Mucosa of rectum (tissue), 2 donors: ENCODE measurements around the gene PRKAR1B.
"Not testable (repeated sequence)": the region's sequence is repeated elsewhere in the genome, so short reads cannot be mapped to it uniquely, and the experiment has no call there.

Experiments
- H3K27ac ChIP-seq, 2 donors: one replicate each; pipeline ENCODE4 v1.7.0; 2013; ENCODE audit warnings: inconsistent platforms in 2 of 2, low read depth in 2 of 2, low read length in 2 of 2
- H3K27me3 ChIP-seq, 2 donors: one replicate each; pipeline ENCODE4 v1.7.0; 2013; ENCODE audit warnings: low read length in 2 of 2; ENCODE audit not compliant: control insufficient read depth in 2 of 2, insufficient read depth in 2 of 2
- H3K36me3 ChIP-seq, 2 donors: one replicate each; pipeline ENCODE4 v1.7.0; 2013; ENCODE audit warnings: low read length in 2 of 2; ENCODE audit not compliant: control insufficient read depth in 2 of 2, insufficient read depth in 2 of 2
- H3K4me1 ChIP-seq, 2 donors: one replicate each; pipeline ENCODE4 v1.7.0; 2013; ENCODE audit warnings: low read length in 2 of 2, mild to moderate bottlenecking in 1 of 2; ENCODE audit not compliant: control insufficient read depth in 2 of 2, insufficient read depth in 2 of 2
- H3K4me3 ChIP-seq, 2 donors: one replicate each; pipeline ENCODE4 v1.7.0; 2013; ENCODE audit warnings: low read length in 2 of 2
- H3K9ac ChIP-seq, 2 donors: one replicate each; pipeline ENCODE4 v1.7.0; 2013; ENCODE audit warnings: low read length in 2 of 2, low read depth in 1 of 2, mild to moderate bottlenecking in 1 of 2
- H3K9me3 ChIP-seq, 2 donors: one replicate each; pipeline ENCODE4 v1.7.0; 2013; ENCODE audit warnings: low read length in 2 of 2; ENCODE audit not compliant: control insufficient read depth in 2 of 2
- donor health status: healthy.
- donor health status: Normal muscosa, but diverticular disease.

PRKAR1B gene

GRCh38 chr7:750111-750905, 23.2 kb upstream of the PRKAR1B start:
- Histone ChIP-seq H3K27me3 (no peaks in the 10 kb centered on the region), H3K4me1 (no peaks in the 10 kb centered on the region), H3K4me3 (no peak overlapping the region), H3K36me3 (peaks cover 32 to 39% of the 10 kb centered on the region in 2 donors), H3K9ac (no peak overlapping the region), H3K27ac (no peak overlapping the region), H3K9me3 (no peaks in the 10 kb centered on the region)

DNA sequence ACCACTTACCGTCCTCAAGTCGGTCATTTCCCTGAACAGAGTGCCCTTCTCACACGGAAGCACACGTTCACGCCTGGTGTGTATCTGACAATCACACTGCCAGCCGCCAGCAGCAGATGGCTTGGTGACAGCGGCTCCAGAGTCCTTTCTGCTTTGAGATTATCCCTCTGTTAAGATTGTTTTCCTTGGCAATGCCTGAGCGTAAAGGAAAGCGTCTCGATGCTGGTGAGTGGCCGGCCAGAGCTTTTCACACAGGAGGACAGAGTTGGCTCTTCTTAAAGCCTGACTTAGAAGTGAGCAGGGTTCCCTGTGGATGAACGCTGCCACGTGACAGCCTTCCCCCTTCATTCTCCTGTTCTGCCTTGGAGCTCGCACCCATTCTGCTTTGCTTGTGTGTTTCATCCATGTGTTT, 22.1 kb upstream of the PRKAR1B start:
- no peak overlapping the region for H3K4me3 ChIP-seq
- no peak overlapping the region for H3K27ac ChIP-seq
- H3K9ac ChIP-seq = no peak overlapping the region
- H3K9me3 ChIP-seq = no peaks in the 10 kb centered on the region
- peaks cover 29 to 33% of the 10 kb centered on the region in 2 donors for H3K36me3 ChIP-seq
- H3K27me3 ChIP-seq = no peaks in the 10 kb centered on the region
- no peaks in the 10 kb centered on the region for H3K4me1 ChIP-seq

DNA sequence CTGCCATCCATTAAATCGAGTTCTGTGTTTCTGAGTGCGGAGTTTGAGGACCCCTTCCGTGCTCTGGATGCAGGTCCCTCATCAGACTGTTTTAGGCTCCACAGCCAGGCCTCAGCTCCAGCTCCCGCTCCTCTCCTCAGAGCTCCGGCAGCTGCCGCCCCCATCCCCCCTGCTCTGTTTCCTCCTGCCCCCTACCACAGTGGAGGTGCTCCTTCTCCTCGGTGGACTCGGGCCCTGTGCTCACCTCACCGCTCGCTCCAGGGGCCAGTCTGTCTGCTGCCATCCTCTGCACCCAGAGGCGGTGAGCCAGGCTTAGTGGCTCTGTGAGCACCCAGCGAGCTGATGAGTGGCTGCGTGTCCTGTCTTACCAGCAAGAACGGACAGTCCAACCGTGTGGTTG, 21.4 kb upstream of the PRKAR1B start:
- no peak overlapping the region for H3K27ac ChIP-seq
- H3K4me3 ChIP-seq = no peak overlapping the region
- H3K9me3 ChIP-seq = no peaks in the 10 kb centered on the region
- H3K27me3 ChIP-seq = no peaks in the 10 kb centered on the region
- no peak overlapping the region for H3K9ac ChIP-seq
- peaks cover 29 to 30% of the 10 kb centered on the region in 2 donors for H3K36me3 ChIP-seq
- no peaks in the 10 kb centered on the region for H3K4me1 ChIP-seq

DNA sequence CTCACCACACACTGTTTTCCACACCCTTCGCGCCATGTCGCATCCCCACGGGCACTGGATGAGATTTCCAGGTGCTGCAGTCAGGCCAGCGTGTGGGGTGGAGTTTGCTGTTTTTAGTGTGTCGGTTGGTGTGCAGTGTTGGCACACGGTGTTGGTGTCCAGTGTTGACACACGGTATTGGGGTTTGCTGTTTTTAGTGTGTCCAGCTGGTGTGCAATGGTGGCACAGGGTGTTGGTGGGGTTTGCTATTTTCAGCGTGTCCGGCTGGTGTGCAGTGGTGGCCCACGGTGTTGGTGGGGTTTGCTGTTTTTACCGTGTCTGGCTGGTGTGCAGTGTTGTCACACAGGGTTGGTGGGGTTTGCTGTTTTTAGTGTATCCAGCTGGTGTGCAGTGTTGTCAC, 20.1 kb upstream of the PRKAR1B start:
- Histone ChIP-seq H3K27ac (no peak overlapping the region), H3K4me3 (no peak overlapping the region), H3K4me1 (no peaks in the 10 kb centered on the region), H3K27me3 (no peaks in the 10 kb centered on the region), H3K36me3 (peaks cover 25 to 26% of the 10 kb centered on the region in 2 donors), H3K9me3 (no peaks in the 10 kb centered on the region), H3K9ac (no peak overlapping the region)

DNA sequence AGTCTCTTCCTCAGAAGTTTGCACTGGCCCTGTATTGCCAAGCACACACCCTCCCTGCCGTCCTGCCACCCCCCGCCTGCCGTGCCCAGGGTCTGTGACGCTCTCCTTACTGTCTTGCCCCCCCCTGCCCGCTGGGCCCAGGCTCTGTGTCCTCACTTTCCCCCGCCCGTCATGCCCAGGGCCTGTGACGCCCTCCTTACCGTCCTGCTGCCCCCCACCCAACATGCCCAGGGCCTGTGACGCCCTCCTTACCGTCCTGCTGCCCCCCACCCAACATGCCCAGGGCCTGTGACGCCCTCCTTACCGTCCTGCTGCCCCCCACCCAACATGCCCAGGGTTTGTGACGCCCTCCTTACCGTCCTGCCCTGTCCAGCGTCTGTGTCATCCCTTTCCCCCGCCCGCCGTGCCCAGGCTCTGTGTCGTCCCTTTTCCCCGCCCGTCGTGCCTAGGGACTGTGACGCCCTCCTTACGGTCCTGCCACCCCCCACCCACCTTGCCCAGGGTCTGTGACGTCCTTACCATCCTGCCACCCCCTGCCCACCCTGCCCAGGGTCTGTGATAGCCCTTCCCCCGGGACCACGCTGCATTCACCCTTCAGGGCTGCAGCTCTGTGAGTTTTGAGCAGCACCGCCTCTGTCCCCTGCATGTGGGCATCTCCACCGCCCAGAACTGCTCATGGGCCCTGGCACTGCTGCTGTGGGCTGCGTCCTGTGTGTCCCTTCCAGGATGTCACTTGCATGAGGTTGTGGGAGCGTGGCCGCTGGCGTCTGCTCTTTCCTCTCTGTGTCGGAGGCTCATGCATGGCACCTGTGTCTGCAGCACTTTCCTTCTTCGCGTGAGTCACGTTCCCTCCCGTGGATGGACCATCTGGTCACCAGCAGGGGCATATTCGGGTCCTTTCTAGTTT, 19.3 kb upstream of the PRKAR1B start:
- Histone ChIP-seq H3K9me3 (no peaks in the 10 kb centered on the region), H3K9ac (no peak overlapping the region), H3K27ac (no peak overlapping the region), H3K4me3 (no peak overlapping the region), H3K36me3 (peaks cover 20 to 25% of the 10 kb centered on the region in 2 donors), H3K4me1 (no peaks in the 10 kb centered on the region), H3K27me3 (no peaks in the 10 kb centered on the region)

- H3K4me1 ChIP-seq = no peaks in the 10 kb centered on the region
- H3K4me3 ChIP-seq = no peak overlapping the region
- H3K9ac ChIP-seq = no peak overlapping the region
- H3K36me3 ChIP-seq = peaks cover 25 to 27% of the 10 kb centered on the region in 2 donors
- no peaks in the 10 kb centered on the region for H3K9me3 ChIP-seq
- no peaks in the 10 kb centered on the region for H3K27me3 ChIP-seq
- H3K27ac ChIP-seq = no peak overlapping the region
These were observed 18.5 kb upstream of the PRKAR1B start for GRCh38 chr7:745431-746154.

DNA sequence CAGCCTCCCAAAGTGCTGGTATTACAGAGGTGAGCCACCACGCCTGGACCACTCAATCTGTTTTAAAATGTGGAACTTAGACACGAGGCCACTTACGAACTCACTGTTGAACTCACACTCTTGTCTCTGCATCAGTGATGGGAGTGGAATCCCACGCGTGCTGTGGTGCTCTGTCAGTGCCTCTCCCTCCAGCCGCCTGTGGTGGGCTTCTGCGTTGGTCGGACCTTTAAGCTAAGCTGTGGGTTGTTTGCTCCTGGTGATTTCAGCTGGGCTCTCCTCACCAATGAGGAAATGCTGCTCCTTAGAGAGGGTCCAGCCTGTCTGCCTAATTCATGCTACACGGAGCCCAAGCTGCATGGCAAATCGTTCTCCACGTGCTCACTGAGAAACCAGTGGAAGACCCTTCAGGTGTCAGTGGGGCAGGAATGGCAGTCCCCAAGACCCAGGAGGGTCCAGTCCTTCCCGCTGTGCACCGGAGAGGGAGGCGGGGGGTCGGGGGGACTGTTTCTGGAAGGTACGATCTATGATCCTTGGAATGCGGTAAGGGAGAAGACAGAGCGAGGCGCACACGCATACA, 17.9 kb upstream of the PRKAR1B start:
- Histone ChIP-seq H3K27me3 (no peaks in the 10 kb centered on the region), H3K4me3 (no peak overlapping the region), H3K4me1 (no peaks in the 10 kb centered on the region), H3K36me3 (peaks cover 28 to 29% of the 10 kb centered on the region in 2 donors), H3K9ac (no peak overlapping the region), H3K9me3 (no peaks in the 10 kb centered on the region), H3K27ac (no peak overlapping the region)

GRCh38 chr7:744128-744520, 17.0 kb upstream of the PRKAR1B start:
- not testable (repeated sequence) for H3K27me3 ChIP-seq, H3K4me1 ChIP-seq, H3K9ac ChIP-seq, H3K9me3 ChIP-seq, H3K27ac ChIP-seq, H3K4me3 ChIP-seq
- H3K36me3 ChIP-seq = peaks cover 24 to 30% of the 10 kb centered on the region in 2 donors

- not testable (repeated sequence) for H3K4me3 ChIP-seq
These were observed 16.5 kb upstream of the PRKAR1B start for GRCh38 chr7:743341-744127.

More at GRCh38 chr7:743341-744127, 16.5 kb upstream of the PRKAR1B start:
- not testable (repeated sequence) for H3K4me1 ChIP-seq, H3K9ac ChIP-seq, H3K9me3 ChIP-seq, H3K27ac ChIP-seq, H3K27me3 ChIP-seq
- H3K36me3 ChIP-seq = peaks cover 24 to 28% of the 10 kb centered on the region in 2 donors
